H1 (cell line): Measurements from ENCODE around the gene SEMA4D. TPM values are rescaled to one million over a fixed set of nuclear protein-coding genes. Genes with fewer than 3 reads are reported as not detected.

ENCODE experiments used
- CTCF ChIA-PET: fragments of 300-600 bp; sonication (Branson Sonifier 250); formaldehyde crosslinking; loops from one replicate; lab custom pipeline; 2021; ENCODE audit not compliant: partially characterized antibody; lab: Charles Lee
- POLR2A ChIA-PET: fragments of 300-600 bp; sonication (Branson Sonifier 250); formaldehyde crosslinking; loops from one replicate; lab custom pipeline; 2021; ENCODE audit warnings: inconsistent platforms; ENCODE audit not compliant: partially characterized antibody; lab: Charles Lee
- DNase-seq, 2 experiments: peaks; one replicate each; pipeline versions ENCODE4 v3.0.0 to v3.0.0-alpha.2; 2010 to 2022; ENCODE audit warnings: low spot score in 2 of 2, low read depth in 1 of 2, mixed read lengths in 1 of 2
- FAIRE-seq: peaks from 2 replicates; lab custom pipeline; 2011; peaks lifted over from hg19 to GRCh38; lab: Jason Lieb, UNC
- H2AFZ ChIP-seq: 2 replicates; pipeline ENCODE4 v1.8.1; 2012; ENCODE audit warnings: low read length, inconsistent platforms
- H2AK5ac ChIP-seq: 2 replicates; pipeline ENCODE4 v1.6.1; 2013; ENCODE audit warnings: low read depth, low read length
- H2BK120ac ChIP-seq: replicated peaks from 2 replicates; pipeline ENCODE3; 2013; ENCODE audit warnings: low read depth, low read length, inconsistent platforms
- H2BK12ac ChIP-seq: 2 replicates; pipeline ENCODE4 v1.6.1; 2013; ENCODE audit warnings: low read depth, low read length
- H2BK15ac ChIP-seq: 2 replicates; pipeline ENCODE4 v1.6.1; 2013; ENCODE audit warnings: low read length
- H2BK20ac ChIP-seq: 2 replicates; pipeline ENCODE4 v1.6.1; 2013; ENCODE audit warnings: low read length
- H2BK5ac ChIP-seq: 2 replicates; pipeline ENCODE4 v1.6.1; 2013; ENCODE audit warnings: low read depth, low read length
- H3K14ac ChIP-seq: 2 replicates; pipeline ENCODE4 v1.6.1; 2013; ENCODE audit warnings: inconsistent platforms; ENCODE audit not compliant: insufficient read length
- H3K18ac ChIP-seq: 2 replicates; pipeline ENCODE4 v1.6.1; 2013; ENCODE audit warnings: low read length; ENCODE audit errors: extremely low read depth
- H3K23ac ChIP-seq: 2 replicates; pipeline ENCODE4 v1.6.1; 2013; ENCODE audit warnings: inconsistent platforms; ENCODE audit not compliant: insufficient read length
- H3K23me2 ChIP-seq: 2 replicates; pipeline ENCODE4 v1.6.1; 2013; ENCODE audit warnings: low read depth, low read length
- H3K27ac ChIP-seq: 2 replicates; pipeline ENCODE4 v1.6.1; 2011; ENCODE audit warnings: low read depth, low read length, inconsistent platforms
- H3K27me3 ChIP-seq, 4 experiments: replicated peaks in 1 of 4; 1 replicate in 1 of 4; 2 replicates in 3 of 4; pipeline versions ENCODE4 v1.6.1 to v1.8.1; 2011 to 2013; ENCODE audit warnings: low read length in 3 of 4, mild to moderate bottlenecking in 3 of 4, inconsistent platforms in 2 of 4, mixed read lengths in 2 of 4, moderate library complexity in 1 of 4; ENCODE audit not compliant: control insufficient read depth in 3 of 4, insufficient read depth in 3 of 4; ENCODE audit errors: extremely low read depth in 1 of 4
- H3K36me3 ChIP-seq, 4 experiments: 2 replicates each; pipeline versions ENCODE4 v1.6.1 to v1.8.1; 2011 to 2013; ENCODE audit warnings: mild to moderate bottlenecking in 4 of 4, low read length in 3 of 4, moderate library complexity in 2 of 4, control low read depth in 1 of 4, inconsistent platforms in 1 of 4; ENCODE audit not compliant: insufficient read depth in 4 of 4, control insufficient read depth in 2 of 4
- H3K4ac ChIP-seq: replicated peaks from 2 replicates; pipeline ENCODE3; 2013; ENCODE audit warnings: low read length, low read depth, mixed read lengths, inconsistent platforms; ENCODE audit not compliant: insufficient read length
- H3K4me1 ChIP-seq, 4 experiments: replicated peaks in 1 of 4; 1 replicate in 1 of 4; 2 replicates in 3 of 4; pipeline versions ENCODE4 v1.6.1 to v1.8.1; 2011 to 2013; ENCODE audit warnings: low read length in 3 of 4, inconsistent platforms in 2 of 4, mixed read lengths in 1 of 4; ENCODE audit not compliant: insufficient read depth in 4 of 4, control insufficient read depth in 3 of 4
- H3K4me2 ChIP-seq, 2 experiments: 2 replicates each; pipeline versions ENCODE4 v1.6.1 to v1.8.1; 2011 to 2013; ENCODE audit warnings: low read depth in 2 of 2, low read length in 2 of 2, control low read depth in 1 of 2, inconsistent platforms in 1 of 2, mild to moderate bottlenecking in 1 of 2; ENCODE audit not compliant: insufficient read depth in 1 of 2
- H3K4me3 ChIP-seq, 4 experiments: fragments of 200-600, 300-600 bp in 1 of 4; sonication (generic), shearing (Covaris generic), sonication (Bioruptor Twin) in 1 of 4; 2 replicates each; pipeline versions ENCODE4 v1.5.1 to v1.8.1; 2011 to 2016; ENCODE audit warnings: low read length in 4 of 4, low read depth in 3 of 4, control low read depth in 2 of 4, inconsistent platforms in 2 of 4, mild to moderate bottlenecking in 2 of 4, mixed read lengths in 1 of 4, moderate library complexity in 1 of 4; ENCODE audit not compliant: insufficient read depth in 2 of 4; ENCODE audit errors: extremely low read depth in 1 of 4
- H3K56ac ChIP-seq: replicated peaks from 2 replicates; pipeline ENCODE3; 2013; ENCODE audit warnings: low read depth, mild to moderate bottlenecking, mixed read lengths, low read length, inconsistent platforms; ENCODE audit not compliant: insufficient read length
- H3K79me1 ChIP-seq: 2 replicates; pipeline ENCODE4 v1.6.1; 2013; ENCODE audit warnings: low read depth, low read length, control low read depth
- H3K79me2 ChIP-seq, 2 experiments: 2 replicates each; pipeline versions ENCODE4 v1.6.1 to v1.8.1; 2012 to 2013; ENCODE audit warnings: low read length in 2 of 2, mild to moderate bottlenecking in 2 of 2, inconsistent platforms in 1 of 2; ENCODE audit not compliant: insufficient read depth in 2 of 2, control insufficient read depth in 1 of 2
- H3K9ac ChIP-seq, 4 experiments: replicated peaks in 1 of 4; 1 replicate in 1 of 4; 2 replicates in 3 of 4; pipeline versions ENCODE4 v1.6.1 to v1.8.1; 2011 to 2013; ENCODE audit warnings: low read depth in 3 of 4, low read length in 3 of 4, control low read depth in 2 of 4, mild to moderate bottlenecking in 2 of 4, moderate library complexity in 2 of 4, inconsistent platforms in 1 of 4; ENCODE audit errors: extremely low read depth in 1 of 4
- H3K9me3 ChIP-seq, 2 experiments: 2 replicates each; pipeline versions ENCODE4 v1.6.1 to v1.8.1; 2012 to 2013; ENCODE audit warnings: mild to moderate bottlenecking in 2 of 2, moderate library complexity in 2 of 2, control low read depth in 1 of 2, inconsistent platforms in 1 of 2, low read depth in 1 of 2, low read length in 1 of 2, mixed read lengths in 1 of 2; ENCODE audit not compliant: insufficient read depth in 2 of 2
- H4K20me1 ChIP-seq, 2 experiments: replicated peaks in 1 of 2; 2 replicates each; pipeline versions ENCODE3 to v1.8.1; 2011 to 2013; ENCODE audit warnings: inconsistent platforms in 2 of 2, low read length in 2 of 2, mild to moderate bottlenecking in 1 of 2; ENCODE audit not compliant: insufficient read depth in 2 of 2, control insufficient read depth in 1 of 2
- H4K5ac ChIP-seq: 2 replicates; pipeline ENCODE4 v1.6.1; 2013; ENCODE audit warnings: low read length, low read depth, mixed read lengths, inconsistent platforms; ENCODE audit not compliant: insufficient read length
- H4K8ac ChIP-seq: 2 replicates; pipeline ENCODE4 v1.8.0; 2013; ENCODE audit warnings: mild to moderate bottlenecking, moderate library complexity, low read length, inconsistent platforms; ENCODE audit not compliant: insufficient read depth; ENCODE audit errors: extremely low read depth
- H4K91ac ChIP-seq: replicated peaks from 2 replicates; pipeline ENCODE3; 2013; ENCODE audit warnings: low read length, mixed read lengths, inconsistent platforms; ENCODE audit not compliant: insufficient read length
- CREB1 ChIP-seq: IDR thresholded peaks from 2 replicates; pipeline ENCODE4 v1.6.1; 2012; ENCODE audit warnings: inconsistent platforms
- EZH2 ChIP-seq: fragments of 200-600 bp; sonication (generic); IDR thresholded peaks from 2 replicates; pipeline ENCODE4 v1.7.1; 2012; ENCODE audit warnings: low read depth, mild to moderate bottlenecking, moderate library complexity, low read length, inconsistent platforms; ENCODE audit not compliant: severe bottlenecking
- FOSL1 ChIP-seq: IDR thresholded peaks from 2 replicates; pipeline ENCODE4 v1.6.1; 2011; ENCODE audit warnings: mild to moderate bottlenecking, low read depth, low read length, moderate library complexity; ENCODE audit not compliant: insufficient read depth
- HDAC6 ChIP-seq: IDR thresholded peaks from one replicate; pipeline ENCODE4 v1.7.1; 2012; ENCODE audit warnings: low read depth, mild to moderate bottlenecking, inconsistent platforms, low read length, moderate library complexity
- JUND ChIP-seq: IDR thresholded peaks from 2 replicates; pipeline ENCODE4 v1.6.1; 2011; ENCODE audit warnings: mild to moderate bottlenecking, improper control_type of control experiment, low read length
- KDM4A ChIP-seq: IDR thresholded peaks from one replicate; pipeline ENCODE4 v1.7.1; 2012; ENCODE audit warnings: low read depth, mild to moderate bottlenecking, moderate library complexity, low read length, inconsistent platforms; ENCODE audit not compliant: severe bottlenecking
- PHF8 ChIP-seq: fragments of 200-600 bp; sonication (generic); conservative IDR thresholded peaks from 2 replicates; pipeline ENCODE4 v1.7.1; 2012; ENCODE audit warnings: low read depth, mild to moderate bottlenecking, inconsistent platforms, low read length, moderate library complexity
- RBBP5 ChIP-seq: IDR thresholded peaks from 2 replicates; pipeline ENCODE4 v1.7.1; 2012; ENCODE audit warnings: low read depth, mild to moderate bottlenecking, inconsistent platforms, low read length, moderate library complexity, borderline replicate concordance
- SIN3A ChIP-seq, 2 experiments: IDR thresholded peaks in 1 of 2; conservative IDR thresholded peaks in 1 of 2; 2 replicates each; pipeline ENCODE4 v1.6.1; 2011 to 2012; ENCODE audit warnings: low read length in 2 of 2, improper control_type of control experiment in 1 of 2, low read depth in 1 of 2, mild to moderate bottlenecking in 1 of 2
- SIRT6 ChIP-seq: IDR thresholded peaks from one replicate; pipeline ENCODE4 v1.7.1; 2012; ENCODE audit warnings: low read length, inconsistent platforms
- USF2 ChIP-seq: IDR thresholded peaks from 2 replicates; pipeline ENCODE4 v1.6.1; 2011; ENCODE audit warnings: low read length, improper control_type of control experiment
- WGBS, 2 experiments: shearing (Covaris generic) in 1 of 2; methylation state at CpG; one replicate each; pipeline versions ENCODE4 v1.1.6 to v1.1.7; 2013 to 2015; ENCODE audit warnings: low lambda C conversion rate in 2 of 2, mixed read lengths in 2 of 2, inconsistent platforms in 1 of 2, low coverage in 1 of 2, missing lambda C conversion rate in 1 of 2; ENCODE audit not compliant: insufficient replicate concordance in 2 of 2, insufficient coverage in 1 of 2, insufficient read length in 1 of 2; ENCODE audit errors: extremely low coverage in 1 of 2, missing lambda C conversion rate in 1 of 2; 5-methylcytosine and 5-hydroxymethylcytosine counted together
- polyA plus RNA-seq, 7 experiments: library from polyadenylated mRNA; depleted of rRNA in 3 of 7; stranded (reverse) in 5 of 7; unstranded in 2 of 7; fragments of >200 nt in 5 of 7; fragments of 200-250 nt in 2 of 7; gene quantifications; 1 replicate in 5 of 7; 2 replicates in 1 of 7; 4 replicates in 1 of 7; pipeline versions ENCODE4 v1.2.1 to v1.2.3, GENCODE V29; 2011 to 2013; ENCODE audit warnings: missing spikeins in 2 of 7, mixed read lengths in 2 of 7
- total RNA-seq: library from RNA; stranded (reverse); fragmentation: NEBNext Ultra II Directional; extraction: Animal tissue kit (Norgen Biotek cat#: 25700); gene quantifications from 2 replicates; pipeline ENCODE4 v1.2.1, GENCODE V29; 2021

Gene SEMA4D
- total and polyA plus RNA-seq, 2 of the 8 experiments (the other 6 are each of a cell fraction or from before 2014, with no cell fraction given) = 21.0 to 70.4 TPM

- Histone ChIP-seq H3K9ac (no peak overlapping the region), H3K27me3 (no peaks in the 10 kb centered on the region), H3K27ac (no peak overlapping the region), H3K23ac (no peak overlapping the region), H2BK5ac (no peak overlapping the region), H3K36me3 (no peaks in the 10 kb centered on the region; a peak in 1 of 8 replicates), H2BK120ac (no peak overlapping the region), H3K14ac (no peak overlapping the region), H3K4me3 (no peak overlapping the region), H3K56ac (no peak overlapping the region), H3K23me2 (no peaks in the 10 kb centered on the region), H3K4ac (no peak overlapping the region), H3K18ac (no peak overlapping the region), H4K91ac (no peak overlapping the region), H2BK15ac (no peak overlapping the region), H3K79me2 (no peaks in the 10 kb centered on the region), H2AFZ (no peak overlapping the region), H2AK5ac (no peak overlapping the region), H2BK12ac (no peak overlapping the region), H2BK20ac (no peak overlapping the region), H3K4me1 (no peaks in the 10 kb centered on the region), H4K8ac (no peak overlapping the region), H4K20me1 (no peaks in the 10 kb centered on the region), H4K5ac (no peak overlapping the region), H3K79me1 (no peaks in the 10 kb centered on the region), H3K4me2 (no peak overlapping the region), H3K9me3 (no peaks in the 10 kb centered on the region)
- CTCF ChIA-PET = interaction anchor here (0.6 to 2.3 kb wide), 4 partner anchors 9 to 1202 kb away, joined by 3 to 8 read pairs (median 6); no protein-coding TSS in a partner anchor
- POLR2A ChIA-PET = no interaction called here
- DNase-seq (no peak), FAIRE-seq (no peak)
- 87% methylated on average over 6 of the region's 6 CpGs; no CpG with 5 or more reads in 1 of the 2 experiments for WGBS, 2 experiments
- no peak for TF ChIP-seq CREB1
- no peak for TF ChIP-seq KDM4A
- no peak for TF ChIP-seq SIRT6
- no peak for TF ChIP-seq PHF8
- no peak for TF ChIP-seq FOSL1
- no peak for TF ChIP-seq JUND
- TF ChIP-seq USF2 = no peak
- TF ChIP-seq SIN3A (conservative IDR thresholded peaks at IDR 0.05 in 1 of 2, IDR thresholded peaks at IDR 0.05 in 1 of 2; ENCODE audit: low read depth in 1 of 2, low read length in 2 of 2) = no peak
- no peak for TF ChIP-seq HDAC6
- TF ChIP-seq EZH2 = no peak
- TF ChIP-seq RBBP5 = no peak
Observed at GRCh38 chr9:89518466-89519365, 20.8 kb upstream of the SEMA4D start.
